ENCODE data around the gene CEMIP2. TPM values are rescaled to one million over a fixed set of nuclear protein-coding genes. Genes with fewer than 3 reads are reported as not detected.

The CEMIP2 gene
- total RNA-seq, 2 donors from 2014 or later = 20.4 to 86.5 TPM

GRCh38 chr9:71709384-71709783 is 58.9 kb downstream of the CEMIP2 start:
- TF ChIP-seq CTCF (IDR thresholded peaks at IDR 0.05) (no peak), POLR2AphosphoS5 (IDR thresholded peaks at IDR 0.05) (no peak), POLR2A (IDR thresholded peaks at IDR 0.05) (no peak)
- intact Hi-C loops (cut with DNase I) = no loop called here

GRCh38 chr9:71706176-71706575 is 62.1 kb downstream of the CEMIP2 start:
- no peaks in the 10 kb centered on the region for H3K9me3 ChIP-seq
- WGBS = 68% methylated on average over 1 of the region's 1 CpG
- peaks cover 0 to 2% of the 10 kb centered on the region in 2 donors for H3K36me3 ChIP-seq
- no peaks in the 10 kb centered on the region for H3K4me1 ChIP-seq (replicated peaks)
- H3K4me3 ChIP-seq = no peak overlapping the region
- no peak for DNase-seq (ENCODE audit: low spot score)
- intact Hi-C loops (cut with DNase I) = no loop called here
- no peak for TF ChIP-seq POLR2AphosphoS5 (IDR thresholded peaks at IDR 0.05)
- TF ChIP-seq CTCF (IDR thresholded peaks at IDR 0.05) = no peak
- TF ChIP-seq POLR2A (IDR thresholded peaks at IDR 0.05) = no peak
- no peaks in the 10 kb centered on the region for H3K27me3 ChIP-seq (replicated peaks; ENCODE audit: insufficient read depth)
- H3K27ac ChIP-seq = no peak overlapping the region

More at GRCh38 chr9:71709384-71709783, 58.9 kb downstream of the CEMIP2 start:
- Histone ChIP-seq H3K36me3 (peaks cover 0 to 6% of the 10 kb centered on the region in 2 donors), H3K4me3 (no peak overlapping the region), H3K27me3 (replicated peaks; ENCODE audit: insufficient read depth) (no peaks in the 10 kb centered on the region), H3K9me3 (no peaks in the 10 kb centered on the region), H3K27ac (no peak overlapping the region), H3K4me1 (replicated peaks) (no peaks in the 10 kb centered on the region)
- WGBS = 74% methylated on average over 1 of the region's 1 CpG
- DNase-seq (ENCODE audit: low spot score) = no peak

- 74% methylated on average over 1 of the region's 1 CpG for WGBS
- Histone ChIP-seq H3K36me3 (no peaks in the 10 kb centered on the region), H3K27me3 (replicated peaks; ENCODE audit: insufficient read depth) (no peaks in the 10 kb centered on the region), H3K4me1 (replicated peaks) (no peaks in the 10 kb centered on the region), H3K9me3 (no peaks in the 10 kb centered on the region), H3K4me3 (no peak overlapping the region), H3K27ac (no peak overlapping the region)
- intact Hi-C loops (cut with DNase I) = no loop called here
- no peak for TF ChIP-seq POLR2AphosphoS5 (IDR thresholded peaks at IDR 0.05)
- no peak for TF ChIP-seq POLR2A (IDR thresholded peaks at IDR 0.05)
- no peak for TF ChIP-seq CTCF (IDR thresholded peaks at IDR 0.05)
- DNase-seq (ENCODE audit: low spot score) = no peak
Observed at GRCh38 chr9:71704796-71705195, 63.5 kb downstream of the CEMIP2 start.

GRCh38 chr9:71703172-71703872 is 65.0 kb downstream of the CEMIP2 start:
- DNase-seq (ENCODE audit: low spot score) = no peak
- Histone ChIP-seq H3K36me3 (no peaks in the 10 kb centered on the region), H3K4me3 (no peak overlapping the region), H3K27ac (no peak overlapping the region), H3K27me3 (replicated peaks; ENCODE audit: insufficient read depth) (no peaks in the 10 kb centered on the region), H3K4me1 (replicated peaks) (no peaks in the 10 kb centered on the region), H3K9me3 (no peaks in the 10 kb centered on the region)
- intact Hi-C loops (cut with DNase I) = loop anchor here (2.0 kb wide), 1 partner anchor 23 kb away; no protein-coding TSS in a partner anchor
- TF ChIP-seq POLR2AphosphoS5 (IDR thresholded peaks at IDR 0.05) = no peak
- no peak for TF ChIP-seq CTCF (IDR thresholded peaks at IDR 0.05)
- TF ChIP-seq POLR2A (IDR thresholded peaks at IDR 0.05) = no peak
- WGBS = 72% methylated on average over 6 of the region's 6 CpGs

- Histone ChIP-seq H3K9me3 (no peaks in the 10 kb centered on the region), H3K36me3 (no peaks in the 10 kb centered on the region), H3K4me3 (no peak overlapping the region), H3K27me3 (replicated peaks; ENCODE audit: insufficient read depth) (no peaks in the 10 kb centered on the region), H3K4me1 (replicated peaks) (no peaks in the 10 kb centered on the region), H3K27ac (no peak overlapping the region)
- TF ChIP-seq POLR2AphosphoS5 (IDR thresholded peaks at IDR 0.05) (no peak), POLR2A (IDR thresholded peaks at IDR 0.05) (no peak), CTCF (IDR thresholded peaks at IDR 0.05) (no peak)
- no peak for DNase-seq (ENCODE audit: low spot score)
- 91% methylated on average over 4 of the region's 4 CpGs for WGBS
- intact Hi-C loops (cut with DNase I) = no loop called here
Observed at GRCh38 chr9:71697882-71698281, 70.4 kb downstream of the CEMIP2 start.

Measured in prostate gland (tissue), 2 donors.